Prostate gland (tissue), 2 donors: ENCODE measurements around the gene PWWP2B. TPM values are rescaled to one million over a fixed set of nuclear protein-coding genes. Genes with fewer than 3 reads are reported as not detected.

ENCODE experiments used
- DNase-seq: peaks from one replicate; pipeline ENCODE4 v3.0.0-alpha.2; 2019; ENCODE audit warnings: low spot score
- H3K27ac ChIP-seq, 2 donors: fragments of 200-600 bp; sonication (generic); 2 replicates each; pipeline ENCODE4 v1.5.1; 2017 to 2019
- H3K27me3 ChIP-seq: fragments of 200-600 bp; sonication (generic); replicated peaks from 2 replicates; pipeline ENCODE4 v1.5.1; 2019; ENCODE audit not compliant: insufficient read depth
- H3K36me3 ChIP-seq, 2 donors: fragments of 200-600 bp; sonication (generic); 1 replicate in 1 of 2; 2 replicates in 1 of 2; pipeline versions ENCODE4 v1.5.1 to v1.8.1; 2017 to 2019
- H3K4me1 ChIP-seq: fragments of 200-600 bp; sonication (generic); replicated peaks from 2 replicates; pipeline ENCODE4 v1.5.1; 2019
- H3K4me3 ChIP-seq, 2 donors: fragments of 200-600 bp; sonication (generic); 2 replicates each; pipeline ENCODE4 v1.5.1; 2017 to 2019
- H3K9me3 ChIP-seq: fragments of 200-600 bp; sonication (generic); 2 replicates; pipeline ENCODE4 v1.5.1; 2017
- CTCF ChIP-seq, 4 experiments: fragments of 200-600 bp in 2 of 4; fragments of 450-650 bp in 2 of 4; sonication (generic) in 2 of 4; IDR thresholded peaks; 1 replicate in 3 of 4; 2 replicates in 1 of 4; pipeline ENCODE4 v1.5.1; 2016 to 2019; ENCODE audit warnings: antibody characterized with exemption in 4 of 4, mild to moderate bottlenecking in 2 of 4, moderate library complexity in 2 of 4
- POLR2A ChIP-seq: fragments of 450-650 bp; IDR thresholded peaks from one replicate; pipeline ENCODE4 v1.6.1; 2016; ENCODE audit warnings: antibody characterized with exemption, mild to moderate bottlenecking
- POLR2AphosphoS5 ChIP-seq: sonication (generic); formaldehyde crosslinking; IDR thresholded peaks from one replicate; pipeline ENCODE4 v1.6.1; 2017; ENCODE audit warnings: antibody characterized with exemption
- WGBS: methylation state at CpG from one replicate; pipeline ENCODE4 v1.1.5; 2018; 5-methylcytosine and 5-hydroxymethylcytosine counted together
- intact Hi-C: fragments of 100-400 bp; cut with DNase I; formaldehyde crosslinking; loops from one replicate; pipeline ENCODE4 v1.14.2; 2022
- total RNA-seq, 2 donors: library from RNA; depleted of rRNA; stranded (reverse); fragments of >200 nt; gene quantifications; one replicate each; pipeline ENCODE4 v1.1.0, GENCODE V29; 2016

Gene PWWP2B
- total RNA-seq, 2 donors from 2014 or later, result 27.5 to 36.6 TPM

DNA sequence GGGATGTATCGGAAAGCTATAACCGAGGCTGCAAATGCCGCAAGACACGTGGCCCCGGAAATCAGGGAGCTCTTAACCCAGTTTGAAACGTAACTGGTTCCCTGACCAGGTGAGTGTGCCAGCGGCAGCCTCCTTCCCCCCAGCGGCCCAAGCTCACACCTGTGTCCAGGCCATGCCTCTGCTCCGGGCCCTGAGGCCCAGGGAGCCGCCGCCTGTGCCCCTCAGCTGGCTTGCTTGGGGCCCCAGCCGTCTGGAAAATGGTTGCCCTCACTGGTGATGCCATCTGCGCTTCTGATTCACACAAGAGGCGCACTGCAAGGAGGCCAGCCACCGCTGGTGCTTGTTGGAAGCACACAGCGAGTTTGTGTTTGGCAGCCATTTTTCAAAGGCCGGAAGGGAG lies 9.2 kb downstream of the PWWP2B start:
- no peak for DNase-seq
- no peaks in the 10 kb centered on the region for H3K9me3 ChIP-seq
- peak overlapping the region; percentile 95 to 98 for H3K27ac ChIP-seq
- H3K27me3 ChIP-seq, result no peaks in the 10 kb centered on the region
- no peak overlapping the region for H3K4me3 ChIP-seq
- intact Hi-C loops, result no loop called here
- peaks cover 49% of the 10 kb centered on the region for H3K4me1 ChIP-seq
- 86% methylated on average over 17 of the region's 17 CpGs for WGBS
- TF ChIP-seq CTCF (IDR thresholded peaks at IDR 0.05) (no peak), POLR2A (no peak), POLR2AphosphoS5 (no peak)
- H3K36me3 ChIP-seq, result no peaks in the 10 kb centered on the region

DNA sequence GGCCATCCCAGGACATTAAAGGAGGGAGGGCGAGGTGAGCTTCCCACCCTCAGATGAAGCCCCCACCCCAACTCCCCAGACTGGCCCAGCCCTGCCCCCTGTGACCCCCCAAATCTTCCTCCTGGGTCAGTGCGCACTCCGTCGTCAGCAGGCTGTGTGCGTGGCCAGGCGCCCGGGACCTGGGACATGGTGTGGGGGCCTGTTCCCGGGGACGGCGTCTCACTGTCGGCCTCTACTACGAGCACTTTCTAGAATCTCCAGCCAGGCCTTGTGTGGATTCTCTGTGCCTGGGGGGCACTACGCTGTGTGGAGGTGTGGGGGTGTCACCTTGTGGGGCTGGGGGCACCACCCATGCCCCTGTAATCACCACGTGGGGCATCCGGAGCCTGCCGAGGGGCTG lies 9.8 kb downstream of the PWWP2B start:
- peaks cover 47% of the 10 kb centered on the region for H3K4me1 ChIP-seq
- H3K36me3 ChIP-seq, result no peaks in the 10 kb centered on the region
- WGBS, result 90% methylated on average over 16 of the region's 16 CpGs
- H3K27ac ChIP-seq, result peak overlapping the region; percentile 95 to 98
- intact Hi-C loops, result no loop called here
- H3K9me3 ChIP-seq, result no peaks in the 10 kb centered on the region
- DNase-seq, result no peak
- no peak overlapping the region for H3K4me3 ChIP-seq
- no peaks in the 10 kb centered on the region for H3K27me3 ChIP-seq
- TF ChIP-seq POLR2AphosphoS5, result no peak
- TF ChIP-seq CTCF (IDR thresholded peaks at IDR 0.05), result no peak
- no peak for TF ChIP-seq POLR2A

GRCh38 chr10:132407243-132407746 lies 10.3 kb downstream of the PWWP2B start:
- no peaks in the 10 kb centered on the region for H3K36me3 ChIP-seq
- WGBS, result 47% methylated on average over 9 of the region's 12 CpGs
- intact Hi-C loops, result no loop called here
- TF ChIP-seq POLR2A (no peak), POLR2AphosphoS5 (no peak), CTCF (IDR thresholded peaks at IDR 0.05) (no peak)
- H3K27me3 ChIP-seq, result no peaks in the 10 kb centered on the region
- H3K4me1 ChIP-seq, result peaks cover 49% of the 10 kb centered on the region
- DNase-seq, result no peak
- H3K9me3 ChIP-seq, result no peaks in the 10 kb centered on the region
- peak overlapping the region in 1 of 2 donors; percentile 7 for H3K4me3 ChIP-seq
- peak overlapping the region; percentile 95 to 98 for H3K27ac ChIP-seq

DNA sequence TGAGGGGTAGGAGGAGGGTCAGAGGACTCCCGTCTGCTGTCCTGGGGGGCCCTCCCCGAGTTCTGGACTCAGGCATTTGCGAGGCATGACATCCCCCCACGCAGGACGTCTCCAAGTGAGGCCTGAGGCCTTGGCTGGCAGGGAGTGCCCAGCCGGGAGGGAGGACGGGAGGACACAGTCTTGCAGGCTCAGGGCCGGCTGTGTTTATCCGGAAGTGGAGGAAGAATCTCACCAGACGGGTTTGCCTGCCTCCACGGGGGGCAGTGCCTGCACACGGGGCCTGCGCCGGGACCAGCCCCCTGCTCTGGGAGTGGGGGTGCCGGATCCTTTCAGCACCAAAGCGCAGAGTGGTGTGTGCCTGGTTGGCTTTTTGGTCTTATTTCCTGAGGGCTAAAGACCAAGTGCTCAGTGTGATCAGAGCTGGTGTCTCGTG lies 10.9 kb downstream of the PWWP2B start:
- 18% methylated on average over 15 of the region's 17 CpGs for WGBS
- Histone ChIP-seq H3K36me3 (no peaks in the 10 kb centered on the region), H3K4me1 (peaks cover 54% of the 10 kb centered on the region), H3K4me3 (peak overlapping the region; percentile 1 to 7), H3K9me3 (no peaks in the 10 kb centered on the region), H3K27ac (peak overlapping the region; percentile 95 to 98), H3K27me3 (no peaks in the 10 kb centered on the region)
- TF ChIP-seq CTCF (IDR thresholded peaks at IDR 0.05), result peak in 2 of 4 experiments; percentile 33 to 35
- peak; percentile 64 for TF ChIP-seq POLR2A
- TF ChIP-seq POLR2AphosphoS5, result peak; percentile 95
- intact Hi-C loops, result no loop called here
- peak; percentile 94 for DNase-seq

DNA sequence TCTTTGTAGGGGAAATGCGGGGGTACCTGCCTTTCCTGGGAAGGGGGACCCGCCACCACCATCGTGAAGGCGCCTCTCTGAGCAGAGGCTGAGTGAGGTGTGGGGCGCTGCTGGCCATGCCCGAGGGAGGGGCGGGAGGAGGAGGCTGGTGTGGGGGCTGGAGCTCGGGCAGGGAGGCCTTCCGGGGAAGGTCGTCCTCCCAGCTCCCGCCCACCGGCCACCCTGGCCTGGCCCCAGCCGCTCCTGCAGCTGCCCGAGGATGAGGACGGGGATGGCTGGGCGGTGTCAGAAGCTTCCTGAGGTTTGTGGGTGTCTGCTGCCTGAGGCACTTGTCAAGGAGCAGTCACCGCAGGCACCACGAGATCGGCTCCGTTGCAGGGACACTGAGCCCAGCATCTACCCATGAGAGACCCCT lies 11.4 kb downstream of the PWWP2B start:
- Histone ChIP-seq H3K4me3 (peak overlapping the region; percentile 1 to 7), H3K4me1 (peaks cover 57% of the 10 kb centered on the region)
- peak; percentile 49 for DNase-seq

More for the DNA sequence above, 11.4 kb downstream of the PWWP2B start:
- Histone ChIP-seq H3K27ac (peak overlapping the region; percentile 95 to 98), H3K9me3 (no peaks in the 10 kb centered on the region), H3K27me3 (no peaks in the 10 kb centered on the region), H3K36me3 (no peaks in the 10 kb centered on the region)
- intact Hi-C loops, result no loop called here
- WGBS, result 25% methylated on average over 16 of the region's 20 CpGs
- TF ChIP-seq POLR2AphosphoS5 (no peak), POLR2A (no peak), CTCF (IDR thresholded peaks at IDR 0.05) (no peak)
